ENCODE results near the gene WDR35.

DNA sequence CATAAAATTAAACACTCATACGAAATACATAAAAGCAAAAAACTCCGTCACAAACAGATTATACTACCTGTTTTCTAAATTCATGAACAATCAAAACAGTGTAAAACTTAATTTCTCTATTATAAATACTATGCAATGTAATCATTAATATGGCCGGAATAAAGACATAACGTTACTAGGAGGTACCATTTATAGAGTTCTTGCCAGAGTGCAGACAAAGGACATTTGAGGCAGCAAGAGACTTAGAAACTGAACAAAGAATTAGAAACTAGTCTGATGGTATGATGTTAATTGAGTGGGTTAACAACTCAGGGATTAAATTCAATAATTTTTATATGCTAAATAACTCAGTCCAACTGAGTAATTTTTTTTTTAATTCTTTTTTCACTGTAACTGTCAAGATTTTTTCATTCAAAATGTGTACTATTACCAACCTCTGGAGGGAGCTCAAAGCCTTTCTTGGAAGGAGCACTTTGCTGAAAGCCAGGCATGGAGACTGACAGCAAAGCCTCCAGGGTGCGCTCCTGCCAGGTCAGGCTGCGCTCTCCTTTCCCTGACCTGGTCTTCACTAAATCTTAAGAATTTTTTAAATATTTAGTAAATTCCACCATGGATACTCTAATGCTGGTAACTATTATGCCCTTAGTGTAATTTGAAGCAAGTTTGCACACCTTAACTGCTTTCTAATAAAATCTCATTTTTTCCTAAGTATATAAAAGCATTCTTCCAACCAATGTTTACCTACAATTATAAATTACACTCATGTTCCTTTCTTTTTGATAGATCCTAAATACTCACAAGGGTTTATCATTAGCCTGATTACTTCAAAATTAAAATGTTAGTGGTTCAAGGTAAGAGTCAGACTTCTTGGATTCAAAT lies 34.1 kb downstream of the WDR35 start:
- no peak for TF ChIP-seq POLR2A (IDR thresholded peaks at IDR 0.05)
- TF ChIP-seq POLR2AphosphoS5 (IDR thresholded peaks at IDR 0.05) = no peak
- TF ChIP-seq CTCF (IDR thresholded peaks at IDR 0.05) = peak; percentile 50 to 63
- no peak for TF ChIP-seq EP300 (IDR thresholded peaks at IDR 0.05)

Measured in suprapubic skin (tissue), 4 donors.